Body of pancreas (tissue), 4 donors: ENCODE data around the gene ARPC2. TPM values are rescaled to one million over a fixed set of nuclear protein-coding genes. Genes with fewer than 3 reads are reported as not detected.

Source experiments
- ATAC-seq: fragments of 150-250 bp; one replicate; pipeline ENCODE4 v1.9.1; 2016
- DNase-seq, 4 donors: peaks; one replicate each; pipeline ENCODE4 v3.0.0-alpha.2; 2019
- H3K27ac ChIP-seq, 4 donors: fragments of 200-600 bp; sonication (generic); 1 replicate in 3 of 4; 2 replicates in 1 of 4; pipeline versions ENCODE4 v1.5.1 to v1.6.1; 2016 to 2019; ENCODE audit warnings: mild to moderate bottlenecking in 1 of 4, mixed read lengths in 1 of 4, moderate library complexity in 1 of 4
- H3K27me3 ChIP-seq, 2 donors: fragments of 200-600 bp; sonication (generic); one replicate each; pipeline ENCODE4 v1.6.0; 2016; ENCODE audit warnings: mild to moderate bottlenecking in 1 of 2
- H3K36me3 ChIP-seq, 2 donors: fragments of 200-600 bp; sonication (generic); replicated peaks in 1 of 2; 2 replicates each; pipeline ENCODE4 v1.5.1; 2016; ENCODE audit warnings: low read depth in 2 of 2; ENCODE audit not compliant: insufficient read depth in 1 of 2
- H3K4me1 ChIP-seq: fragments of 200-600 bp; sonication (generic); one replicate; pipeline ENCODE4 v1.6.0; 2016
- H3K4me3 ChIP-seq, 2 donors: fragments of 200-600 bp; sonication (generic); 1 replicate in 1 of 2; 2 replicates in 1 of 2; pipeline ENCODE4 v1.5.1; 2016 to 2019
- H3K9me3 ChIP-seq, 3 donors: fragments of 200-600 bp; sonication (generic); 1 replicate in 2 of 3; 2 replicates in 1 of 3; pipeline ENCODE4 v1.5.1; 2016
- CTCF ChIP-seq, 7 experiments: fragments of 450-650 bp in 4 of 7; fragments of 200-600 bp in 3 of 7; sonication (generic) in 3 of 7; IDR thresholded peaks; one replicate each; pipeline ENCODE4 v1.5.1; 2016 to 2019; ENCODE audit warnings: antibody characterized with exemption in 7 of 7
- POLR2A ChIP-seq, 3 donors: fragments of 450-650 bp; IDR thresholded peaks; one replicate each; pipeline ENCODE4 v1.6.1; 2016; ENCODE audit warnings: antibody characterized with exemption in 3 of 3, mild to moderate bottlenecking in 2 of 3
- WGBS, 2 donors: methylation state at CpG; one replicate each; pipeline ENCODE4 v1.1.5; 2017; 5-methylcytosine and 5-hydroxymethylcytosine counted together
- intact Hi-C: fragments of 100-400 bp; cut with DNase I; formaldehyde crosslinking; loops from one replicate; pipeline ENCODE4 v1.15.1; 2023
- total RNA-seq, 2 donors: library from RNA; depleted of rRNA; stranded (reverse); fragments of >200 nt; gene quantifications; one replicate each; pipeline ENCODE4 v1.1.0, GENCODE V29; 2016

The ARPC2 gene
- total RNA-seq, 2 donors from 2014 or later: 68.6 to 96.2 TPM

GRCh38 chr2:218295029-218295428 lies 78.0 kb downstream of the ARPC2 start:
- H3K27me3 ChIP-seq: no peaks in the 10 kb centered on the region
- DNase-seq (peak; percentile 58 to 84 (median 66)), ATAC-seq (peak; percentile 51)
- intact Hi-C loops: no loop called here
- no peaks in the 10 kb centered on the region for H3K36me3 ChIP-seq
- 8 to 28% methylated on average over 7 of the region's 7 CpGs for WGBS, 2 donors
- TF ChIP-seq CTCF (IDR thresholded peaks at IDR 0.05) (peak in 1 of 7 experiments; percentile 2), POLR2A (IDR thresholded peaks at IDR 0.05) (peak in 2 of 3 donors; percentile 81 to 86)
- peak overlapping the region; percentile 97 to 99 (median 98) for H3K27ac ChIP-seq
- peaks cover 77% of the 10 kb centered on the region for H3K4me1 ChIP-seq
- no peak overlapping the region for H3K4me3 ChIP-seq
- H3K9me3 ChIP-seq: no peaks in the 10 kb centered on the region

- no peak for TF ChIP-seq CTCF (IDR thresholded peaks at IDR 0.05)
- TF ChIP-seq POLR2A (IDR thresholded peaks at IDR 0.05): no peak
- Histone ChIP-seq H3K4me3 (no peak overlapping the region), H3K27me3 (no peaks in the 10 kb centered on the region), H3K9me3 (no peaks in the 10 kb centered on the region), H3K36me3 (no peaks in the 10 kb centered on the region), H3K4me1 (peaks cover 68% of the 10 kb centered on the region), H3K27ac (peak overlapping the region; percentile 32 to 99 (median 98))
- WGBS, 2 donors: 73 to 88% methylated on average over 1 of the region's 1 CpG
- DNase-seq: no peak
- no peak for ATAC-seq
- intact Hi-C loops: no loop called here
These were observed 79.2 kb downstream of the ARPC2 start for GRCh38 chr2:218296200-218296599.

- peaks cover 72% of the 10 kb centered on the region for H3K4me1 ChIP-seq
- 77% methylated on average over 7 of the region's 7 CpGs for WGBS, 2 donors
- peak overlapping the region in 3 of 4 donors; percentile 98 to 99 (median 98) for H3K27ac ChIP-seq
- H3K27me3 ChIP-seq: no peaks in the 10 kb centered on the region
- DNase-seq: no peak
- H3K4me3 ChIP-seq: no peak overlapping the region
- no peaks in the 10 kb centered on the region for H3K36me3 ChIP-seq
- intact Hi-C loops: no loop called here
- TF ChIP-seq CTCF (IDR thresholded peaks at IDR 0.05) (no peak), POLR2A (IDR thresholded peaks at IDR 0.05) (no peak)
- no peaks in the 10 kb centered on the region for H3K9me3 ChIP-seq
- no peak for ATAC-seq
These were observed 79.9 kb downstream of the ARPC2 start for GRCh38 chr2:218296847-218297246.

- no peak for DNase-seq
- no peaks in the 10 kb centered on the region for H3K27me3 ChIP-seq
- ATAC-seq: no peak
- H3K4me1 ChIP-seq: peaks cover 61% of the 10 kb centered on the region
- H3K36me3 ChIP-seq: no peaks in the 10 kb centered on the region
- intact Hi-C loops: no loop called here
- H3K9me3 ChIP-seq: no peaks in the 10 kb centered on the region
- peak overlapping the region; percentile 40 to 98 (median 56) for H3K27ac ChIP-seq
- no peak overlapping the region for H3K4me3 ChIP-seq
- no peak for TF ChIP-seq CTCF (IDR thresholded peaks at IDR 0.05)
- no peak for TF ChIP-seq POLR2A (IDR thresholded peaks at IDR 0.05)
- WGBS, 2 donors: 49 to 63% methylated on average over 6 of the region's 6 CpGs
These were observed 81.4 kb downstream of the ARPC2 start for GRCh38 chr2:218298314-218298875.

- WGBS, 2 donors: 75 to 91% methylated on average over 4 of the region's 4 CpGs
- ATAC-seq (no peak), DNase-seq (no peak)
- no peaks in the 10 kb centered on the region for H3K36me3 ChIP-seq
- no peak overlapping the region for H3K27ac ChIP-seq
- intact Hi-C loops: loop anchor here (5.0 kb wide), 2 partner anchors 57 to 92 kb away; partner anchors contain the start of gene CATIP
- no peaks in the 10 kb centered on the region for H3K27me3 ChIP-seq
- peaks cover 44% of the 10 kb centered on the region for H3K4me1 ChIP-seq
- TF ChIP-seq CTCF (IDR thresholded peaks at IDR 0.05): no peak
- no peak for TF ChIP-seq POLR2A (IDR thresholded peaks at IDR 0.05)
- no peak overlapping the region for H3K4me3 ChIP-seq
- no peaks in the 10 kb centered on the region for H3K9me3 ChIP-seq
These were observed 83.2 kb downstream of the ARPC2 start for GRCh38 chr2:218300141-218300540.
